ENCODE results near the gene DHRS13.
"Not testable (repeated sequence)": the region's sequence is repeated elsewhere in the genome, so short reads cannot be mapped to it uniquely, and the experiment has no call there.

The DHRS13 gene

DNA sequence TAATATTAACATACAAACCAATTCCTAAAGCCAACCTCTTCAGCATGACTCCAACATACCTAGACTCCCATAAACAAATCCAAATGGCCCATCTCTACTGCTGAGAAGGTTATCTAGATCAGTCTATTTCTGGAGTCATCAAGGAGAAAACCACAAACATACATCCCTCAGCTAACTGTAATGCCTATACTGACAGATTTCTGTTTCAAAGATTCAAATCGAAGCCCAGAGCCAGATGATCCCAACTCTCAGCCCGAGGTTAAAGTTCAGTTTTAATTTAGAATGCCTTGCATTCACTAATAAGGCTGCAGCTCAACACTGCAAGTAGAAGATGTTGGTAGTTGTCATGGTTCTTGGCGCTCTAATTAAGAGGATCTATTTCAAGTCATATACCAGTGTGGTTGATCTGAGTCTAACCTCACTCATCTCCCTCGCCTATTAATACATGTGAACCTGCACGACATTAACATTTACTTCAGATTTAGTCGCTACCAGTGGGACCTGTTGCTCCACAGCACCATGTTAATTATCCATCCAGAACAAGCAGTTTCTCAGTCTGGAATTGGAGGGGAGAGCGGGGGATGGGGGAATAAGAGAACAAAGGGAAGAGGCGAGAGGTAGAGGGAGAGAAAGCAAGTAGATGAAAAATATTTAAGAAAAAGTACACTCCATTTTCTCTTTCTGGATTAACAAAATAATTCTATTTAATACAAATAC, 33.0 kb upstream of the DHRS13 start:
- DNase-seq (ENCODE audit: low read depth in 3 of 3, low spot score in 1 of 3), result no peak

DNA sequence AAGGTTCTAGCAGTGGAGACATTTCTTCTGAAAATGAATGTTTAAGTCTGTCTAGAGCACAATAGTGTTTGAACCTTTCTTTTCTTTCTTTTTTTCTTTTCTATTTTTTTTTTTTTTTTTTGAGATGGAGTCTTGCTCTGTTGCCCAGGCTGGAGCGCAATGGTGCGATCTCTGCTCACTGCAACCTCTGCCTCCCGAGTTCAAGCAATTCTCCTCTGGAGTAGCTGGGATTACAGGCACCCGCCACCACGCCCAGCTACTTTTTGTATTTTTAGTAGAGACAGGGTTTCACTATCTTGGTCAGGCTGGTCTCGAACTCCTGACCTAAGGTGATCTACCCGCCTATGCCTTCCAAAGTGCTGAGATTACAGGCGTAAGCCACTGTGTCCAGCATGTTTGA, 31.6 kb upstream of the DHRS13 start:
- DNase-seq (ENCODE audit: low read depth in 3 of 3, low spot score in 1 of 3), result not testable (repeated sequence)

DNA sequence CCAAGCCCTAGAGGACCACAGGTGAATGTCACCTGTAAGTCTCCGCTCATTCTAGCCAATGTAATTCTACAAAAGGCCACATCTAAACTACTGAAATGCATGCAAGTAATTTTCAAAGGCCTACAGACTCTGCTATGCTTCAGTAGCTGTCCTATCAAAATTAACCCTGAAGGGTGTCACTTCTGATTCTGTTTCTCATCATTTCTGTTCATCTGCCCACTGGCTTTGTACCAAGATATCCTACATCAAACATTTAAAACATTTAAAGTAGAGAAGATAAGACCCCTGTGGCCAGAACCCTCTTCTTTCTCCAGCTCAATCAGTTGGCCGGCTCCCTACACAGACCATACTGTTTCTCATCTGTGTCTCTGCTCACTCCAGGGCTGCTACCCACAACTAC, 26.9 kb upstream of the DHRS13 start:
- no peak for DNase-seq (ENCODE audit: low read depth in 3 of 3, low spot score in 1 of 3)

DNA sequence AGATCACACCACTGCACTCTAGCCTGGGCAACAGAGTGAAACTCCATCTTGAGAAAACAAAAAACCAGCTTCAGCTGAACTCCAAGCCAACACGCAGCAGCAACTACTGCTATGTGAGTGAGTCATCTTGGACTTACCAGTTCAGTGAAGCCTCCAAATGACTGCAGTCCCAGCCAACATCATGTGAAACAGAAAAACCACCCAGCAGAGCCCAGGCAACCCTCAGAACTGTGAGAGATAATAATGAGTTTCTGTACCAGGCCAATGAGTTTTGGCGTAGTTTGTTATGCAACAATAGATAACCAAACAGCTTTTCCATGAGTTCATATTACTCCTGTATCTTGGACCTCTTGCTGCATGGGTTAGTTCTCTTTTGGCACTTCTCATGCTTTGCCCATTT, 25.2 kb upstream of the DHRS13 start:
- DNase-seq (ENCODE audit: low read depth in 3 of 3, low spot score in 1 of 3), result no peak

- no peak for DNase-seq (ENCODE audit: low read depth in 3 of 3, low spot score in 1 of 3)
Measured at GRCh38 chr17:28926786-28927185, 23.9 kb upstream of the DHRS13 start.

DNA sequence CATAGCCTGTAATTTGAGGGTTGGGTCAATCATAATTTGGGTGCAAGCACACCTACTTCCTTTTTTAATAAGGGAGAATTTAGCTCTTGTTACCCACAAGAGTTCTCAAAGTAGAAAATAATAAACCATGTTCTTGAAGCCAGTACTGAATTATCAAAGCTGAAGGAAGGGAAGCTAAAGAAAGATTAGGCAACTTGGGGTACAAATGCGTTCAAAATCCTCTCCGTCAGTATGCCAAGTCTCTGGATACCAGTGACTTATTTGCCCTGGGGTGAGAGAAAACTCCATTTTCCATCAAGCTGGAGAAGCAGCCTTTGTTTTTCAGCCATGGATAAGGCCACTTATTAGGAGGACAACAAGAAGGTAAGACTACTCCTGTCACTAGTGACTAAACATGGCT, 23.5 kb upstream of the DHRS13 start:
- no peak for DNase-seq (ENCODE audit: low read depth in 3 of 3, low spot score in 1 of 3)

DNA sequence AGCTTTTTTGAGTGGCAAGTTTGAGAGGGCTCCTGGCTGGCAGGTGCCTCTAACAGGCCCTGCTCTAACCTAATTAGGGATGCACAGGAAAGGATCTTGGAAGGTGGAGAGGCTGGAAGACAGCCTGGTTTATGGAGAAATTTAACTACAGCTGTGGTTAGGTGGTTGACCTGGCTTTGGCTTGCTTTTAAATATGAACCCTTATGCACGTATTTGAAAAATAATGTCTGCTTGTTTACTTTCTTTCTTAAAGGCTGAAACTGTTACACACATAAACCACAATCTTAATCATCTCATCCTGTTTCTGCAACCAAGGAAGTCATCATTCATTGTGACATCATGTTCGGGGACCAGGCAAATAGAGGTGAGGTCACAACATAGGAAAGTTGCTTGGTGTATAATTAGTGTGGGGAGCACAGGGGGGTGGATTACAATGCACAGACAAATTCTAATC, 23.1 kb upstream of the DHRS13 start:
- DNase-seq (ENCODE audit: low read depth in 3 of 3, low spot score in 1 of 3), result peak in 2 of 3 donors; percentile 20 to 25

GRCh38 chr17:28920201-28920600, 17.3 kb upstream of the DHRS13 start:
- no peak for DNase-seq (ENCODE audit: low read depth in 3 of 3, low spot score in 1 of 3)

GRCh38 chr17:28918295-28918694, 15.4 kb upstream of the DHRS13 start:
- no peak for DNase-seq (ENCODE audit: low read depth in 3 of 3, low spot score in 1 of 3)

DNA sequence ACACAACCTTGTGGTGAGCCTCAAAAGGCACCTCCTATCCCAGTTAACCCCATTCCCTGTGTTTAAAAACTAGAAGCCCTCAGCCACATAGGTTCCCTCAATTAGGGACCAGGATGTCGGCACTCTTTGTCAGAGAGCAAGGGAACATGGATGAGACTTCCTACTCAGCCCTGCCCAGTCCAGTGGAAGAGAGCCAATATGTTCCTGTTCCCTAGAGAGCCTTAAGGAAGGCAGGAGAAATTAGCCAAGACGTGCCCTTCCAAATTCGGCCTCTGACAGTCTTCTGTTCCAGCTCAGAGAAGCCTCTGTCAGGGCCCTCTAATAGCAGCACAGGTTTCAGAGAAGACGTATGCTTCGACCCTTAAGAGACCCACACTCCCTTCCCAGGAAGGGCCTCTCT, 14.6 kb upstream of the DHRS13 start:
- no peak for DNase-seq (ENCODE audit: low read depth in 3 of 3, low spot score in 1 of 3)

- DNase-seq (ENCODE audit: low read depth in 3 of 3, low spot score in 1 of 3), result no peak
Measured at GRCh38 chr17:28917029-28917428, 14.2 kb upstream of the DHRS13 start.

- DNase-seq (ENCODE audit: low read depth in 3 of 3, low spot score in 1 of 3), result no peak
Measured at GRCh38 chr17:28916302-28916934, 13.5 kb upstream of the DHRS13 start.

DNA sequence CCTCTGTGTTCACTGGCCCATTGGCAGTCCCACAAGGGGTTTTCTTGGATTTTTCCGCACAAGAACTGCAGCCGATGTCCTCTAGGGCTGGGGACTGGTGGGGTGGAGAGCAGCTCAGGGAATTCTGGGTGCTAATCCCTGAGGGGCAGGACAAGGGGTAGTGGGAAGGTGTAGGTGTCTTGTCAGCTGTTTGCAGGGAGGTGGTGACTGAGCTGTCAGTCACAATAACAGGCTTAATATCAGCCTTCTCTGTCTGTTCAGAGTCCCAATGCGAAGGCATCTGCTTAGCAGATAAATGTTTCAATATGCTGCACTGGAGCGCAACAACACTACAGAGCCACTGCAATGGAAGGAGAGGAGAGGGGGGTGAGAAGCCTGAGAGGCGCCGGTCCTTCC, 10.1 kb upstream of the DHRS13 start:
- no peak for DNase-seq (ENCODE audit: low read depth in 3 of 3, low spot score in 1 of 3)

DNA sequence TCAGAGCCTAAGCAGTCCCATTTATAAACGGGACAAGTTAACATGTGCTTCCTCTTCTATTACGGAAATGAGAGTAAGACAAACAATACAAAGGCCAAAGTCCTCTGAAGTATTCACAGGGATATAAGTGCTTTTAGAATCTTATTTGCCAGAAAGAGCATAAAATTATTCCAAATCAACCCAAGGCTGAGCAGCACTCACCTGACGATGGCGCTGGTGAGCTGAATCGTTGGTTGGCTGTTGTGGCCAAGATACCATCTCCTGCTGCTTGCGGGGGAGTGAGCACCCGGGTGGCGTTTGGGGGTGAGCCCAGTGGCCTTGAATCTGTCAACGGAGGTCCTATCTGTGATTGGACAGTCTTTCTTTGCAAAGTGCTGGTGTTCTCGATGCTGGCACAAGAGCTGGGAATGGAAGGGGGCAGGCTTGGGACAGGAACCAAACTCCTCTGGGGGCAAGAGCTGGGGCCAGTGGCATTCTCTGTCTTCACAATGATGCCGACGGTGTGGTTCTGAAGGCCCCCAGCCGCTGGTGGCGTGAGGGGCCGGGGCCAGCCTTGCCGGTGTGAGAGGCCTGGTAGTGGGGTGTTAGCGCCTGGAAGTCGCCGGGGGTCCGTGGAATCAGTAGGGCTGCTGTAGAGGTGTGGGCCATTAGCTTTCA, 9.5 kb upstream of the DHRS13 start:
- DNase-seq (ENCODE audit: low read depth in 3 of 3, low spot score in 1 of 3), result no peak

DNA sequence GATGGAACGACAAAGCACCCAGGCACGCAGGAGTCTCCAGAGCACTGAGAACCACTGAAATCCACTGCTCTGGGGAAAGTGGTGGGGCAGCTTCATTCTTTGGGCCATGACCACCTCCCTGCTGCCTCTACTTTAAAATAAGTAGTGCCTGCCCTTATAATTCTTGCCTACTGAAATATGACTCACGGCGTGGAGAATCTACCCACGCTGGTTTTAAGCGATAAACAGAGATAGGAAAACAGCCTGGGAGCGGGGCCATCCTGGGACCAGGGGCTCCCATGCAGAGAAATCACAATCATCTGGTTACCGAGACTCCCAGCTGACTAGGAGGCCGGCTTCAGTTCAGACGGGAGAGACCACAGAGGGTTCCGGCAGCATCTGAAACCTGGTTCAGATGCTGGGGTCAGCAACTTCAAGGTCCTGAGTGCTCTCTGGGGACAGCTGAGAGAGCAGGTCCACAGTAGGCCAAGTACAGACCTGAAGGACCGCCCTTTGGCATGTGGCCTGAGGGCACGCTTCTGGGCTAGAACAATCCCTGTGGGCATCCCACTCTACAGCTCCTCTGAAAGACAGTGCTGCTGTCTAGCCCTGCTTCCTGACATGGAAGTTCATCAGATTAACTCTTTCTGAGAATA, 8.6 kb upstream of the DHRS13 start:
- no peak for DNase-seq (ENCODE audit: low read depth in 3 of 3, low spot score in 1 of 3)

- no peak for DNase-seq (ENCODE audit: low read depth in 3 of 3, low spot score in 1 of 3)
Measured at GRCh38 chr17:28910534-28910933, 7.7 kb upstream of the DHRS13 start.

GRCh38 chr17:28908640-28909167, 5.8 kb upstream of the DHRS13 start:
- no peak for DNase-seq (ENCODE audit: low read depth in 3 of 3, low spot score in 1 of 3)

GRCh38 chr17:28907709-28908475, 5.0 kb upstream of the DHRS13 start:
- no peak for DNase-seq (ENCODE audit: low read depth in 3 of 3, low spot score in 1 of 3)

DNA sequence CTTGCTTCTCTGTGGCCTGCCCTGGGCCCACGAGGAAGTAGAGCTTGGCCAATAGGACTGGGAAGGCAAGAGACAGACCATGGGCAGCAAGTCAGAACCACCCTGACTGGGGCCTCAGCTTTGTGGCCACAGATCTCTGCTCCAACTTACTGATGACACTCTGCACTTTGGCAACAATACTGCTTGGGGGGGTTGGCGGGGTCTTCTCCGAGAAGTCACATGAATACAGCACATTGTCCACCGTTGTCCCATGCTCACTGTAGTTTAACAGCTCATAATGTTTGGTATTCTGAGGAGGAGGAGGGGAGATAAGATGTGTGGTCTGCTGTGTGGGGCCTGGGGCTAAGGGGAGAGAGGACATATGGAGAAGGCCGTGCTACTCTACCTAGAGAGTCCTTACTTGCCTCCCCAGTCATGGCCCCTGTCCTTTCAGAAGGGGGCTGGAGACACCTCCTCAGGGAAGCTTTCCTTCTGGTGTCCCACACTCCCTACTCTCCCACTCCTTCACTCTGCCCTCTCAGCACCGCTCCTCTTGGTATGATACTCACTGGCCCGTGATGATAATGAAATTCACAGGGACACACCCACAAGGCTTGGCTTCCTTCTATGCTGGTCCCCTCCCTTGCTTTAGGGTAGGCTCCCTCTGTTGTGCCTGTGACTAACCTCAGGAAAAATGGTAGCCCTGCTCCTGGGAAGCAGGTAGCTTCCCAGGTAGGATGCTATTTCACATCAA, 4.0 kb upstream of the DHRS13 start:
- DNase-seq (ENCODE audit: low read depth in 3 of 3, low spot score in 1 of 3), result no peak

DNA sequence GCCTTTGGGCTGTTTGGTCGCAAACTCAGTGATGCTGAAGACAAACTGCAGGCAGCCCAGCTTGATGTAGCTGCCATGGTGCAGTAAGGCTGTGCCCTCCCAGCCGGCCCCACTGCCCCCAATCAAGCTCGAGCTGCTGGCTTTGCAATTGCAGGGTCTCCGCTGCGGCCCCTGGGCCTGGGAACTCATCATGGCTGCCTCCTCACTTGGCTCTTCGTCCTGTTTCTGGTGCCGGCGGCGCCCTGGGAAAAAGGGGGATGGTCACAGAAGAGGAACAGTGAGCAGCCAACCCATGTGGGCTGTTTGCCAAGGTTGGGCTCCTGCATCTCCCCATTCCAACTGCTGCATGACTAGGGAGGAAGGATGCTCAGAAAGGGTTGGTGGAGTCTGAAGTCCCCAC, 3.4 kb upstream of the DHRS13 start:
- DNase-seq (ENCODE audit: low read depth in 3 of 3, low spot score in 1 of 3), result no peak

Data from stimulated activated CD4-positive, alpha-beta T cell treated with anti-CD3 and anti-CD28 coated beads, TNF-alpha, amount 100 ng/mL, for 1 hour (primary cell).